ENCODE results near the gene CAMK2B.

DNA sequence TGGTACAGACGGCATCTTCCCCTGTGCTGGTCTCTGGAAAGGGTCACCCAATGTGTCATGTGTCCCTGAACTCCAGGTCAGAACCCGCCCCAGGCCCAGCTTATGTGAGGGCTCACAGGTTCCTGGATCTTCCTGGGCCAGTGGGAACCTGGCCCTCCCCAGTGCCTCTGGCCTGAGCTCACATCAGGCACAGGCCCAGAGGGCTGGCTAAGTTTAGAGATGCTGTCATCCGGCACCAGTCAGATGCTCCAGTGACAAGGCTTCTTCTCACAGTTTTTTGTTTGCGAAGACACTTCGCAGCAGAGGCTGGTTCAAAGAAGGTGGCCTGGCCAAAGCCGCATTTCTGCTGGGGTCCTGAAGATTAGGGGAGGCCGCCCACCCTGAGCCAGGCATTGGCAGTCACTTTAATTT, 11.8 kb downstream of the CAMK2B start:
- TF ChIP-seq, protein P1, sequence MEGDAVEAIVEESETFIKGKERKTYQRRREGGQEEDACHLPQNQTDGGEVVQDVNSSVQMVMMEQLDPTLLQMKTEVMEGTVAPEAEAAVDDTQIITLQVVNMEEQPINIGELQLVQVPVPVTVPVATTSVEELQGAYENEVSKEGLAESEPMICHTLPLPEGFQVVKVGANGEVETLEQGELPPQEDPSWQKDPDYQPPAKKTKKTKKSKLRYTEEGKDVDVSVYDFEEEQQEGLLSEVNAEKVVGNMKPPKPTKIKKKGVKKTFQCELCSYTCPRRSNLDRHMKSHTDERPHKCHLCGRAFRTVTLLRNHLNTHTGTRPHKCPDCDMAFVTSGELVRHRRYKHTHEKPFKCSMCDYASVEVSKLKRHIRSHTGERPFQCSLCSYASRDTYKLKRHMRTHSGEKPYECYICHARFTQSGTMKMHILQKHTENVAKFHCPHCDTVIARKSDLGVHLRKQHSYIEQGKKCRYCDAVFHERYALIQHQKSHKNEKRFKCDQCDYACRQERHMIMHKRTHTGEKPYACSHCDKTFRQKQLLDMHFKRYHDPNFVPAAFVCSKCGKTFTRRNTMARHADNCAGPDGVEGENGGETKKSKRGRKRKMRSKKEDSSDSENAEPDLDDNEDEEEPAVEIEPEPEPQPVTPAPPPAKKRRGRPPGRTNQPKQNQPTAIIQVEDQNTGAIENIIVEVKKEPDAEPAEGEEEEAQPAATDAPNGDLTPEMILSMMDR (IDR thresholded peaks at IDR 0.05) = no peak
- no peak for TF ChIP-seq POLR2A (IDR thresholded peaks at IDR 0.05)

All from esophagus squamous epithelium (tissue), 4 donors.